GM12873 (cell line): ENCODE results near the gene ZNF462.

ENCODE experiments used
- TF ChIP-seq, protein P1 (sequence below): IDR thresholded peaks from 2 replicates; pipeline ENCODE4 v1.5.1; 2012; ENCODE audit warnings: low read depth, mild to moderate bottlenecking, moderate library complexity, low read length, control low read depth; ENCODE audit not compliant: insufficient read depth; ENCODE audit errors: missing control alignments

ZNF462 gene

DNA sequence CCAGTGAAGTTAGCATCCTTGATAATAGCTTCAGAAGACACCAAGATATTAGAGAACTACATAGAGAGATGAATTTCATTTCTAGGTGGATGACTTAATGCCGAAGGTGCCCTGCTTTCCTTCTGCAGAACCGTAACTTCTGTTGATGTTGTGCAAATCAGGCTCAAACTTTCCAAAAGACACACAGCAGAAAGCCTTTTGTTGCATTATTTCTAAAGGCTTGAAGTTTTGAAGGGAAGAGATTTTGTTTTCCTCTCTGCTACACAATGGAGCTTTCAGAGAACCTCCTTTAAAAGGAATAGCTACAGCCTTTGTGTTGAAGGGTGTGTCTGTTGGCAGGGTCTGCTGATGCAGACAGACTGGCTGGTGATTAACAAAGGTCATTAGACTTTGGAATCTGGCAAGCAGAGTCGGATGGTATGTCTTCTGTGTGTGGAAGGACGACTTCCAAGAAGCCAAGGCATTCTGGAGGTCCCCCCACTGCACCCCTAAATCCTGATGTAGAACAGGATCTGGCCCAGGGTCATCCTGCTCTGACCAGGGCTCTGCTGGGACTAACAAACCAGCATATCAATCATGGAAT is 57.8 kb downstream of the ZNF462 start:
- TF ChIP-seq, protein P1, sequence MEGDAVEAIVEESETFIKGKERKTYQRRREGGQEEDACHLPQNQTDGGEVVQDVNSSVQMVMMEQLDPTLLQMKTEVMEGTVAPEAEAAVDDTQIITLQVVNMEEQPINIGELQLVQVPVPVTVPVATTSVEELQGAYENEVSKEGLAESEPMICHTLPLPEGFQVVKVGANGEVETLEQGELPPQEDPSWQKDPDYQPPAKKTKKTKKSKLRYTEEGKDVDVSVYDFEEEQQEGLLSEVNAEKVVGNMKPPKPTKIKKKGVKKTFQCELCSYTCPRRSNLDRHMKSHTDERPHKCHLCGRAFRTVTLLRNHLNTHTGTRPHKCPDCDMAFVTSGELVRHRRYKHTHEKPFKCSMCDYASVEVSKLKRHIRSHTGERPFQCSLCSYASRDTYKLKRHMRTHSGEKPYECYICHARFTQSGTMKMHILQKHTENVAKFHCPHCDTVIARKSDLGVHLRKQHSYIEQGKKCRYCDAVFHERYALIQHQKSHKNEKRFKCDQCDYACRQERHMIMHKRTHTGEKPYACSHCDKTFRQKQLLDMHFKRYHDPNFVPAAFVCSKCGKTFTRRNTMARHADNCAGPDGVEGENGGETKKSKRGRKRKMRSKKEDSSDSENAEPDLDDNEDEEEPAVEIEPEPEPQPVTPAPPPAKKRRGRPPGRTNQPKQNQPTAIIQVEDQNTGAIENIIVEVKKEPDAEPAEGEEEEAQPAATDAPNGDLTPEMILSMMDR = no peak

DNA sequence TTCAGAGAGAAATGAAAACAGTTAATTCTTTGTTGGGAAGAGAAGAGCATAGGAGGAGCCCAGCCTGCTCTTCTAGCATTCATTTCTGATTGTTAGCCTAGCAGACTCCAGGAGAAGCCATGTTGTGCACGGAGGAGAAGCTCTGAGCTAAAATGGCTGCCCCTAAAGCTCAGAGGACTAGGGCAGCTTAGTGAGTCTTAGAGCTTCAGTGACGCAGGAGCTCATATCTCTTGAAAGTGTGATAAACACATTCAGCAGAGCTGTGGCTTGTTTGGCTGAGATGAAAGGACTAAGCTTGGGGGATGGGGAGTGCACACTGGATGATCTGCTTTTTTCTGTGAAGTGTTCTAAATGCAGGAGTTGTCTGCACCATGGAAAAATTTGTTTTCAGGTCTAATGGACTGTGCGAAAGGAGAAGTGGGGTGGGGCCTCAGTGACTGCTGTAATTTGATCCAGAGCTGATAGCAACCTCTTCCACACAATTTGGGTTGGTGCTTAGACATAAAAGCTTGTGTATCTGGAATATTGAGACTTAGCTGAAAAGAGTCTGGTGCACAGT is 58.5 kb downstream of the ZNF462 start:
- TF ChIP-seq, protein P1 = no peak

DNA sequence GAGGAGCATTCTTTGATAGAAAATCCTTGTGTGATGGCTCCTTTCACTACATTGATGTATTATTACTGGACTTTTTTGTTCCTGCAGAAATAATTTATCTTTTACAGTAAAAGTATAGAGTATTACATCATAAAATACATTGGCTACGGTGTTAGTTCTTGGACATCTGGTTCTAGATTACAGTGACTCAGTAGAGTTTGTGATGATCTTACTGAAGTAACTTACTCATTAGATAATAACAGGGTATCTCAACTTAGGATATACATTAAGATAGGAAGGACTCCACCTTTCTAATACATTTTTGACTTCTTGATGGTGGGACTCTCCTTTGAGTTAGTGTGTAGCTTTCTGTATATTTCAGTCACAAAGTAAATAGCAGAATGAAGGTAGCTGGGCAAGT is 59.1 kb downstream of the ZNF462 start:
- TF ChIP-seq, protein P1 = no peak

DNA sequence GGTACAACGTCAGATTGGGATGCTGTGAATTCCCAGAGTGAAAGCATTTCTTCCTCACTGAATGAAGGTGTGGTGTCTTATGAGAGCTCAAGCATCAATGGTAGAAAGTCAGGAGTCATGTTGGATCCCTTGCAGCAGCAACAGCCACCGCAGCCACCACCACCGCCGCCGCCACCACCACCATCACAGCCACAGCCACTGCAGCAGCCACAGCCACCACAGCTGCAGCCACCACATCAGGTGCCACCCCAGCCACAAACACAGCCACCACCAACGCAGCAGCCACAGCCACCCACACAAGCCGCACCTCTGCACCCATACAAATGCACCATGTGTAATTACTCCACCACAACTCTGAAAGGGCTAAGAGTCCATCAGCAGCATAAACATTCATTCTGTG is 62.4 kb downstream of the ZNF462 start:
- TF ChIP-seq, protein P1 = no peak

DNA sequence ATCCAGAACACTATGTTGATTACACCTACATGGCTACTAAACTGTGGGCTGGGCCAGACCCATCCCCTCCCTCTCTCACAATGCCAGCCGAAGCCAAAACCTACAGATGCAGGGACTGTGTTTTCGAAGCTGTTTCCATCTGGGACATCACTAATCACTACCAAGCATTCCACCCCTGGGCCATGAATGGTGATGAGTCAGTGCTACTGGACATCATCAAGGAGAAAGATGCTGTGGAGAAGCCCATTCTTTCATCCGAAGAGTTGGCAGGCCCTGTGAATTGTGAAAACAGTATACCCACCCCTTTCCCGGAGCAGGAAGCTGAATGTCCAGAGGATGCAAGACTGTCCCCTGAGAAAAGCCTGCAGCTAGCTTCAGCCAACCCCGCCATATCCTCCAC is 65.0 kb downstream of the ZNF462 start:
- TF ChIP-seq, protein P1 = no peak

DNA sequence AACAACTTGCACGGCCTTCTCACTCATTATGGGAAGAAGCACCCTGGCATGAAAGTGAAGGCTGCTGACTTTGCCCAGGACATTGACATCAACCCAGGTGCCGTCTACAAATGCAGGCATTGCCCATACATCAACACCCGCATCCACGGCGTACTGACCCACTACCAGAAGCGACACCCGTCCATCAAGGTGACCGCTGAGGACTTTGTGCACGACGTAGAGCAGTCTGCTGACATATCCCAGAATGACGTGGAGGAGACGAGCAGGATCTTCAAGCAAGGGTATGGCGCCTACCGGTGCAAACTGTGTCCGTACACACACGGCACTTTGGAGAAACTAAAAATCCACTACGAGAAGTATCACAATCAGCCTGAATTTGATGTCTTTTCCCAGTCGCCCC is 65.4 kb downstream of the ZNF462 start:
- TF ChIP-seq, protein P1 = no peak

DNA sequence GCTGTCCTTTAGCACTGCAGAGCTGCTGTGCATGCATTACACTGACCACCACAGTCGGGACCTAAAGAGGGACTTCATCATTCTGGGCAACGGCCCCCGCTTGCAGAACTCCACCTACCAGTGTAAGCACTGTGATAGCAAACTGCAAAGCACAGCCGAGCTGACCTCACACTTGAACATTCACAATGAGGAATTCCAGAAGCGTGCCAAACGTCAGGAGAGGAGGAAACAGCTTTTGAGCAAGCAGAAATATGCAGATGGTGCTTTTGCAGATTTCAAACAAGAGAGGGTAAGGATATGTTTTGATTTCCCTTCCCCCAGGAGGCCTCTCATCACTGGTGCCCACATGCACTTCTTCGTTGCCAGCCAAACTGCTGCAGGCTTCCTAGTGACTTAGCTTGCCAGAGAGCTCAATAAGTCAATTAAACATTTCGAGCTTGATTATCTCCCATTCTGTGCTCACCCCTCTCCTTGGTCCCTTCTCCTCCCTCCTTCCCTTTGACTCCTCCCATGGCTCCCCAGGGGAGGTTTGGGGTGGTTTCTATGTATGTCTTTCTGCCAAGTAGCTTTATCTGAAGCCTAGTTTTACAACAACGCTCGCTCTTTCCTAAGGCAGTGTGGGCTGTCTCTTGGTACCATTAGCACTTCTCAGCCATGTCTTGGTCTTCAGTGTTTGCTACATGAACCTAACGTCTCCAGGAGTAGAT is 66.7 kb downstream of the ZNF462 start:
- TF ChIP-seq, protein P1 = no peak
